Stomach (tissue), 4 donors: ENCODE data around the gene ANKRD62.

ENCODE experiments used
- CTCF ChIP-seq, 7 experiments: fragments of 450-650 bp in 4 of 7; fragments of 200-600 bp in 3 of 7; sonication (generic) in 3 of 7; IDR thresholded peaks; one replicate each; pipeline ENCODE4 v1.5.1; 2016 to 2019; ENCODE audit warnings: antibody characterized with exemption in 7 of 7, control low read depth in 2 of 7, mild to moderate bottlenecking in 1 of 7
- EP300 ChIP-seq: sonication (generic); formaldehyde crosslinking; IDR thresholded peaks from one replicate; pipeline ENCODE4 v1.6.1; 2017; ENCODE audit warnings: antibody characterized with exemption
- POLR2A ChIP-seq, 4 donors: fragments of 450-650 bp; IDR thresholded peaks; one replicate each; pipeline ENCODE4 v1.6.1; 2016; ENCODE audit warnings: antibody characterized with exemption in 4 of 4, control low read depth in 2 of 4, mild to moderate bottlenecking in 1 of 4, moderate library complexity in 1 of 4
- POLR2AphosphoS5 ChIP-seq, 3 donors: sonication (generic); formaldehyde crosslinking; IDR thresholded peaks; one replicate each; pipeline ENCODE4 v1.6.1; 2016; ENCODE audit warnings: antibody characterized with exemption in 3 of 3

GRCh38 chr18:12056884-12057402 lies 36.7 kb upstream of the ANKRD62 start:
- TF ChIP-seq CTCF (IDR thresholded peaks at IDR 0.05) (no peak), POLR2AphosphoS5 (IDR thresholded peaks at IDR 0.05) (no peak), POLR2A (IDR thresholded peaks at IDR 0.05) (no peak), EP300 (no peak)
